Fibroblast of mammary gland (primary cell): ENCODE data around the gene SHISA4.
A peak's percentile ranks its signal among the peaks of the same experiment; 100 is the strongest.
"Not testable (repeated sequence)": the region's sequence is repeated elsewhere in the genome, so short reads cannot be mapped to it uniquely, and the experiment has no call there.

Experiments
- DNase-seq: peaks from one replicate; pipeline ENCODE4 v3.0.0-alpha.2; 2010; ENCODE audit warnings: low read depth
- H3K4me3 ChIP-seq: 2 replicates; pipeline ENCODE4 v1.5.1; 2011; ENCODE audit warnings: low read depth, mild to moderate bottlenecking, low read length, moderate library complexity; ENCODE audit not compliant: control insufficient read depth
- CTCF ChIP-seq: conservative IDR thresholded peaks from 2 replicates; pipeline ENCODE4 v1.5.1; 2011; ENCODE audit warnings: low read depth, low read length, inconsistent platforms; ENCODE audit not compliant: control insufficient read depth, insufficient read depth

SHISA4 gene

DNA sequence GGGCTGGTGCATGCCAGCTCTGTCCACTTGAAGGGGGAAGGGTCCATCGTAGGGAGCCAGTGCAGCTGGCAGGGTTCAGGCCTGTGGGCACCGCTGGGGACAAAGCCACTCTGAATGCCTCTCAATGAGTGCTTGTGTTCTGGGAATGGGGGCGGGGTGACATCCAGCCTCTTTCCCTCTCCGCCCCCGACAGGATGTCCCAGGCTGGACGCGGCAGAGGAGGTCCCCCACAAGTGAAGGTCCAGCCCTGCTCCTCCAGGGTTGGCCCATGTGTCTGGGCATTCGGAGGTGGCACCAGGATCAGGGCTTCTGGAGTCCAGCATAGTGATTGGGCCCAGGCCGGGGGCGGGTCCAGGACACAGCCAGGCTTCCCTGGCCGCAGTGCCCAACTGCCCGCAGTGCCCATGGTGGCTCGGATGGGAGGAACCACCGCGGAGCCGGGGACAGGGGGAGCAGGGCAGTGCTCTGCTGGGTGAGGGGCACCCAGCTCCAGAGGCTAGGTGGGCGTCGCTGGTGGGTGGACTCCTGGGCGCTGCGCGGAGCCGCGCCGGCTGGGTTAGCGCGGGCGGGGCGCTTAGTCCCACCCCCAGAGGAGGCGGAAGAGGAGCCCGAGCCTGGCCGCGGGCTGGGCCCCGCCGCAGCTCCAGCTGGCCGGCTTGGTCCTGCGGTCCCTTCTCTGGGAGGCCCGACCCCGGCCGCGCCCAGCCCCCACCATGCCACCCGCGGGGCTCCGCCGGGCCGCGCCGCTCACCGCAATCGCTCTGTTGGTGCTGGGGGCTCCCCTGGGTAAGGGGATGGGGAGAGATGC lies at the start of gene SHISA4:
TSS of gene SHISA4 (plus strand) at position 617 of the 808 bp plus-strand sequence. CDS start at position 714, 97 bp downstream.
- peak within 1 kb of the TSS; percentile 67 for H3K4me3 ChIP-seq
- DNase-seq: peak; percentile 29
- no peak for TF ChIP-seq CTCF

DNA sequence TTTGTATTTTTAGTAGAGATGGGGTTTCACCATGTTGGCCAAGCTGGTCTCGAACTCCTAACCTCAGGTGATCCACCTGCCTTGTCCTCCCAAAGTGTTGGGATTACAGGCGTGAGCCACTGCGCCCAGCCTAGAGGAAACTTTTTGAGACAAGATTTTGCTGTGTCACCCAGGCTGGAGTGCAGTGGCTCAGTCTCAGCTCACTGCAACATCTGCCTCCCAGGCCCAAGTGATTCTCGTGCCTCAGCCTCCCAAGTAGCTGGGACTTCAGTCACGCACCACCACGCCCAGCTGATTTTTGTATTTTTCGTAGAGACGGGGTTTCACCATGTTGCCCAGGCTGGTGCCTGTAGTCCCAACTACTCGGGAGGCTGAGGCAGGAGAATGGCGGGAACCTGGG lies 49.6 kb upstream of the SHISA4 start:
- DNase-seq, H3K4me3 ChIP-seq: not testable (repeated sequence)

- TF ChIP-seq CTCF: no peak
- no peak for DNase-seq
- no peak overlapping the region for H3K4me3 ChIP-seq
These were observed 48.6 kb upstream of the SHISA4 start for GRCh38 chr1:201840055-201840454.

GRCh38 chr1:201840490-201840889 lies 48.2 kb upstream of the SHISA4 start:
- no peak for TF ChIP-seq CTCF
- DNase-seq: no peak
- no peak overlapping the region for H3K4me3 ChIP-seq

- DNase-seq: no peak
- no peak overlapping the region for H3K4me3 ChIP-seq
- TF ChIP-seq CTCF: no peak
These were observed 47.3 kb upstream of the SHISA4 start for GRCh38 chr1:201841265-201841912.

- DNase-seq: no peak
- no peak for TF ChIP-seq CTCF
- H3K4me3 ChIP-seq: no peak overlapping the region
These were observed 46.1 kb upstream of the SHISA4 start for GRCh38 chr1:201842472-201843027.
